Transverse colon (tissue), 4 donors: ENCODE measurements around the gene GSDME. TPM values are rescaled to one million over a fixed set of nuclear protein-coding genes. Genes with fewer than 3 reads are reported as not detected.
A peak's percentile ranks its signal among the peaks of the same experiment; 100 is the strongest.

Source experiments
- DNase-seq: peaks from one replicate; pipeline ENCODE4 v3.0.0-alpha.2; 2019
- H3K27ac ChIP-seq, 4 donors: fragments of 200-600 bp; sonication (generic); 2 replicates each; pipeline ENCODE4 v1.5.1; 2016 to 2018; ENCODE audit warnings: inconsistent platforms in 4 of 4
- H3K27me3 ChIP-seq: fragments of 200-600 bp; sonication (generic); 2 replicates; pipeline ENCODE4 v1.5.1; 2017; ENCODE audit warnings: inconsistent platforms
- H3K36me3 ChIP-seq, 4 donors: fragments of 200-600 bp; sonication (generic); 2 replicates each; pipeline ENCODE4 v1.5.1; 2017 to 2019; ENCODE audit warnings: inconsistent platforms in 4 of 4
- H3K4me1 ChIP-seq, 4 donors: fragments of 200-600 bp; sonication (generic); 2 replicates each; pipeline ENCODE4 v1.5.1; 2017 to 2020; ENCODE audit warnings: inconsistent platforms in 4 of 4
- H3K4me3 ChIP-seq, 4 donors: fragments of 200-600 bp; sonication (generic); 1 replicate in 1 of 4; 2 replicates in 3 of 4; pipeline versions ENCODE4 v1.5.1 to v1.6.1; 2017 to 2019; ENCODE audit warnings: inconsistent platforms in 4 of 4
- H3K9me3 ChIP-seq, 2 donors: fragments of 200-600 bp; sonication (generic); 2 replicates each; pipeline ENCODE4 v1.5.1; 2017 to 2019; ENCODE audit warnings: inconsistent platforms in 2 of 2
- CTCF ChIP-seq, 5 experiments: fragments of 200-600 bp in 3 of 5; fragments of 450-650 bp in 2 of 5; sonication (generic) in 3 of 5; IDR thresholded peaks; 1 replicate in 2 of 5; 2 replicates in 3 of 5; pipeline ENCODE4 v1.5.1; 2016 to 2017; ENCODE audit warnings: antibody characterized with exemption in 5 of 5, inconsistent platforms in 3 of 5, mild to moderate bottlenecking in 2 of 5, moderate library complexity in 1 of 5
- EP300 ChIP-seq: sonication (generic); formaldehyde crosslinking; IDR thresholded peaks from one replicate; pipeline ENCODE4 v1.6.1; 2017; ENCODE audit warnings: antibody characterized with exemption, low read depth
- POLR2A ChIP-seq: fragments of 450-650 bp; IDR thresholded peaks from one replicate; pipeline ENCODE4 v1.6.1; 2016; ENCODE audit warnings: antibody characterized with exemption, mild to moderate bottlenecking, moderate library complexity
- POLR2AphosphoS5 ChIP-seq, 3 donors: sonication (generic); formaldehyde crosslinking; IDR thresholded peaks; one replicate each; pipeline ENCODE4 v1.6.1; 2016; ENCODE audit warnings: antibody characterized with exemption in 3 of 3
- WGBS, 2 donors: methylation state at CpG; one replicate each; pipeline ENCODE4 v1.1.5; 2018; ENCODE audit warnings: low coverage in 1 of 2; 5-methylcytosine and 5-hydroxymethylcytosine counted together
- in situ Hi-C, 4 donors: fragments of 200-750 bp; cut with MboI; loops; one replicate each; pipeline versions ENCODE4 v1.15.0 to v1.15.1; 2017; ENCODE audit warnings: low sequenced_read_pairs in 3 of 4, low pct_ligation_motif_present in 1 of 4, low pct_unique_long_range_greater_than_20kb in 1 of 4
- intact Hi-C: fragments of 100-400 bp; cut with DNase I; formaldehyde crosslinking; loops from one replicate; pipeline ENCODE4 v1.15.1; 2023; ENCODE audit warnings: low total_unique reads
- total RNA-seq, 4 donors: library from RNA; depleted of rRNA; stranded (reverse); fragments of >200 nt; gene quantifications; one replicate each; pipeline ENCODE4 v1.1.0, GENCODE V29; 2016

GSDME gene
- total RNA-seq, 4 donors from 2014 or later: 2.2 to 5.2 TPM; not detected in 2

- no peak overlapping the region for H3K4me3 ChIP-seq
- intact Hi-C loops (no loop called here), in situ Hi-C loops (loop anchor here in 3 of 4 donors (25.0 kb wide), 4 partner anchors 253 to 1103 kb away; partner anchors contain the start of gene NPY (in 1 of the 3))
- H3K4me1 ChIP-seq: peaks cover 0 to 8% (median 0%) of the 10 kb centered on the region in 4 donors
- no peak overlapping the region for H3K27ac ChIP-seq
- no peaks in the 10 kb centered on the region for H3K36me3 ChIP-seq
- TF ChIP-seq CTCF (IDR thresholded peaks at IDR 0.05) (peak; percentile 62 to 71 (median 65)), POLR2AphosphoS5 (IDR thresholded peaks at IDR 0.05) (no peak)
- no peaks in the 10 kb centered on the region for H3K9me3 ChIP-seq
- DNase-seq: peak; percentile 11
- WGBS, 2 donors: 27% methylated on average over 4 of the region's 4 CpGs
- H3K27me3 ChIP-seq: no peaks in the 10 kb centered on the region
These were observed 91.5 kb downstream of the GSDME start for GRCh38 chr7:24665564-24666294.

- WGBS, 2 donors: 56 to 69% methylated on average over 2 of the region's 2 CpGs
- Histone ChIP-seq H3K27ac (no peak overlapping the region), H3K27me3 (no peaks in the 10 kb centered on the region), H3K36me3 (no peaks in the 10 kb centered on the region), H3K9me3 (no peaks in the 10 kb centered on the region), H3K4me1 (no peaks in the 10 kb centered on the region), H3K4me3 (no peak overlapping the region)
- in situ Hi-C loops: loop anchor here in 3 of 4 donors (25.0 kb wide), 4 partner anchors 248 to 1098 kb away; partner anchors contain the start of gene NPY (in 1 of the 3)
- no peak for TF ChIP-seq POLR2A
- no peak for TF ChIP-seq CTCF (IDR thresholded peaks at IDR 0.05)
- no peak for TF ChIP-seq POLR2AphosphoS5 (IDR thresholded peaks at IDR 0.05)
- TF ChIP-seq EP300: no peak
- DNase-seq: no peak
- intact Hi-C loops: no loop called here
These were observed 96.7 kb downstream of the GSDME start for GRCh38 chr7:24660546-24660945.

- no peak for TF ChIP-seq POLR2A
- Histone ChIP-seq H3K27ac (no peak overlapping the region), H3K27me3 (no peaks in the 10 kb centered on the region), H3K4me1 (no peaks in the 10 kb centered on the region), H3K36me3 (no peaks in the 10 kb centered on the region), H3K9me3 (no peaks in the 10 kb centered on the region), H3K4me3 (no peak overlapping the region)
- in situ Hi-C loops: loop anchor here in 3 of 4 donors (25.0 kb wide), 4 partner anchors 247 to 1097 kb away; partner anchors contain the start of gene NPY (in 1 of the 3)
- intact Hi-C loops: loop anchor here (10.0 kb wide), 1 partner anchor 935 kb away; no protein-coding TSS in a partner anchor
- 83 to 87% methylated on average over 2 of the region's 2 CpGs for WGBS, 2 donors
- no peak for DNase-seq
These were observed 97.8 kb downstream of the GSDME start for GRCh38 chr7:24659505-24659904.

- no peak overlapping the region for H3K27ac ChIP-seq
- no peak overlapping the region for H3K4me3 ChIP-seq
- DNase-seq: no peak
- in situ Hi-C loops (loop anchor here in 3 of 4 donors (25.0 kb wide), 4 partner anchors 246 to 1096 kb away; partner anchors contain the start of gene NPY (in 1 of the 3)), intact Hi-C loops (loop anchor here (10.0 kb wide), 1 partner anchor 933 kb away; no protein-coding TSS in a partner anchor)
- H3K36me3 ChIP-seq: no peaks in the 10 kb centered on the region
- TF ChIP-seq POLR2AphosphoS5 (IDR thresholded peaks at IDR 0.05) (no peak), EP300 (no peak), CTCF (IDR thresholded peaks at IDR 0.05) (no peak), POLR2A (no peak)
- no peaks in the 10 kb centered on the region for H3K4me1 ChIP-seq
- no peaks in the 10 kb centered on the region for H3K27me3 ChIP-seq
- no peaks in the 10 kb centered on the region for H3K9me3 ChIP-seq
These were observed 99.3 kb downstream of the GSDME start for GRCh38 chr7:24657980-24658379.
